ENCODE measurements around the gene METTL14.
A peak's percentile ranks its signal among the peaks of the same experiment; 100 is the strongest.
"Not testable (repeated sequence)": the region's sequence is repeated elsewhere in the genome, so short reads cannot be mapped to it uniquely, and the experiment has no call there.

The METTL14 gene

DNA sequence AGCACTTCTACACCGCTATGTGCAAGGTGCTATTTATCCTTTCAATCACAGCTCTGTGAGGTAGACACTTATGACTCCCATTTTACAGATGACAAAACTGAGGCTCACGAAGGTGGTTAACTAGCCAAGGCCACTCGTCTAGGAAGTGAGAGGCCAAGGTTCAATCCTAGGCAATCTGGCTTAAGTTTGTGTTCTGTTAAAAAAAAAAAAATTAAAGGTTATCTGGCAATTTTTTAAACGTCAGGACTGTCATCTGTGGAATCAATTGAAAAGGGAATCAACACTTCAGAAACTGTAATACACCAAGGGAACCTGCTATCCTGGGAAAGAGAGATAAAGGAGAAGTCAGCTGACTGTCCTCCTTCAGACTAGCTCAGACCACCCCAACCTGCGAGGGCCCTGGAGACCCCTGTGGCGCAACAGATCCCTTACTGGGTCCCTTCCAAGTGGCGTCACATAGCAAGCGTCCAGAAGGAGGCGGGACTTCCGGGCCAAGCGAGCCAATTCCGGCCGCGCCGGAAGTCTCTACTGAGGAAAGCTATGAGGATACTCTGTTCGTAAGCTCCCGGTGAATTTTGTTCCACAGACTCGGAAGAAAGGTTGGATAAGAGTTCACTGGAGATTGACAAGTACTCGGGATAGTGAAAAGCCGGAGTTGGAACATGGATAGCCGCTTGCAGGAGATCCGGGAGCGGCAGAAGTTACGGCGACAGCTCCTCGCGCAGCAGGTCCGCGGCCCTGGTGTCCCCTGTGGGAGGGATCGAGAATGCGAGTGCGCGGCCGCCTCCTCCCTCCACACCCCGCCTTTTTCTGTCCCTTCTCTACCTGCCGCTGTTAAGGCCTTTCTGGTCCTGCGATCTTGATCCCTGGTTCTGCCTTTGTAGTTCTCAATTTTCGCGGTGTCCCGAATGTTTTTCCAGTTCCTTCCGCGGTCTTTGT lies at the start of gene METTL14:
TSS of gene METTL14 (plus strand) at position 520 of the 939 bp plus-strand sequence. CDS start at position 663, 143 bp downstream.
- peak within 1 kb of the TSS; percentile 81 for H3K4me3 ChIP-seq (ENCODE audit: low read depth, low read length)
- TF ChIP-seq, protein P1, sequence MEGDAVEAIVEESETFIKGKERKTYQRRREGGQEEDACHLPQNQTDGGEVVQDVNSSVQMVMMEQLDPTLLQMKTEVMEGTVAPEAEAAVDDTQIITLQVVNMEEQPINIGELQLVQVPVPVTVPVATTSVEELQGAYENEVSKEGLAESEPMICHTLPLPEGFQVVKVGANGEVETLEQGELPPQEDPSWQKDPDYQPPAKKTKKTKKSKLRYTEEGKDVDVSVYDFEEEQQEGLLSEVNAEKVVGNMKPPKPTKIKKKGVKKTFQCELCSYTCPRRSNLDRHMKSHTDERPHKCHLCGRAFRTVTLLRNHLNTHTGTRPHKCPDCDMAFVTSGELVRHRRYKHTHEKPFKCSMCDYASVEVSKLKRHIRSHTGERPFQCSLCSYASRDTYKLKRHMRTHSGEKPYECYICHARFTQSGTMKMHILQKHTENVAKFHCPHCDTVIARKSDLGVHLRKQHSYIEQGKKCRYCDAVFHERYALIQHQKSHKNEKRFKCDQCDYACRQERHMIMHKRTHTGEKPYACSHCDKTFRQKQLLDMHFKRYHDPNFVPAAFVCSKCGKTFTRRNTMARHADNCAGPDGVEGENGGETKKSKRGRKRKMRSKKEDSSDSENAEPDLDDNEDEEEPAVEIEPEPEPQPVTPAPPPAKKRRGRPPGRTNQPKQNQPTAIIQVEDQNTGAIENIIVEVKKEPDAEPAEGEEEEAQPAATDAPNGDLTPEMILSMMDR (IDR thresholded peaks at IDR 0.05; ENCODE audit: low read depth, low read length, missing control alignments) = peak; percentile 21
- peak; percentile 67 for DNase-seq (ENCODE audit: low read depth)

DNA sequence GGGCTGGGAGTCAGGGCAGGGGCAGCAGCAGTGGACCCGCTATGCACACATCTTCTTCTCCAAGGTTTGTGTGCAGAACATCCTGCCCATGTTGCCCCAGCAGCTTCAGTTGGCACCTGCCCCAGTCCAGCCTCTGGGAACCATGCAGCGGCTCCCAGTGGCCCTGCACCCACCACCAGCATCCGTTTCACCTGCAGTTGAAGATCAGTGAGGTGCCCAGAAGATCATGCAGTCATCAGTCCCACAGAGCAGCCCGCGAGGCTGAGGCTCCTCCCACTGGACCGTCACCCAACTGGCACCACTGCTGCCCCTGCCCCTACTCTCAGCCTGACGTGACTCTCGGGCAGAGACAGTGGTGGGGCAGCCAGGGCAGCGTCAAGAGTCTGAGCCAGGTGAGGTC lies 49.1 kb upstream of the METTL14 start:
- DNase-seq (ENCODE audit: low read depth); H3K4me3 ChIP-seq (ENCODE audit: low read depth, low read length): not testable (repeated sequence)

DNA sequence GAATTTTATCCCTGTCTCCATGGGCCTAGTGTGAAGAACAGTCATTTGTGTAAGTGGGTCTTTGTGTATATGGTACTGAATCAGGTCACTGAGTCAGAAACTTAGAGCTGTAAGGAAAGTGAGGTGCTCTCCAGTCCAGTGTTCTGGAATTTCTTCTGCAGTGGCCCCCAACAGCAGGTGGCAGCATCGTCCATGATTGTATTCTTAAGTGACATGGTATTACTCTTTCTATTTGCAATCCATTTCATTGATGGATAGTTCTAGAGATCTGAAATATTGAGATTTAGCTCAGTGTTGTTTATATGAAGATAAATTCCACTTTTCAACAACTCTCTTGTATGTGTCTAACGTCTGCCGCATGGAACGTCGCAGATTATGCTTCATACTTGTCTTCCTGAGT lies 20.5 kb upstream of the METTL14 start:
- DNase-seq (ENCODE audit: low read depth); H3K4me3 ChIP-seq (ENCODE audit: low read depth, low read length): not testable (repeated sequence)
- TF ChIP-seq, protein P1 (IDR thresholded peaks at IDR 0.05; ENCODE audit: low read depth, low read length, missing control alignments) = peak; percentile 30

DNA sequence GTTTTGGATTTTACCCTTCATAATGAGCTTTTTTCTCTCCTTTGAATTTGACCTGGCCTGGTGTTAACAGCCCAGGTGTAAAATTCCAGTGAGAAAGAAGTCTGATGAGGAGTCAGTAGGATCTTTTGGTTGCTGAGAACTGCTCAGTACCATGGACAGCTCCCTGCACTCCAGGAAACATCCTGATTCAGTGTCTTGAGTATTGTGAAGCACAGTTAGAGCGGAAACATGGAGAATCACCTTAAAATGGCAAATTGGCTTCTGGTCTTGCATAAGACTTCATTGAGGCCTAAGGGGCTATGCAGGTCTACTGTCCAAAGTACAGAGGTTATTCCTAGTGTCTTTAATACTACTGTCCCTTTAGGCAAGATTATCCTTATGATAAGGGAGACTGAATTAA lies 16.0 kb upstream of the METTL14 start:
- not testable (repeated sequence) for DNase-seq (ENCODE audit: low read depth); H3K4me3 ChIP-seq (ENCODE audit: low read depth, low read length)

DNA sequence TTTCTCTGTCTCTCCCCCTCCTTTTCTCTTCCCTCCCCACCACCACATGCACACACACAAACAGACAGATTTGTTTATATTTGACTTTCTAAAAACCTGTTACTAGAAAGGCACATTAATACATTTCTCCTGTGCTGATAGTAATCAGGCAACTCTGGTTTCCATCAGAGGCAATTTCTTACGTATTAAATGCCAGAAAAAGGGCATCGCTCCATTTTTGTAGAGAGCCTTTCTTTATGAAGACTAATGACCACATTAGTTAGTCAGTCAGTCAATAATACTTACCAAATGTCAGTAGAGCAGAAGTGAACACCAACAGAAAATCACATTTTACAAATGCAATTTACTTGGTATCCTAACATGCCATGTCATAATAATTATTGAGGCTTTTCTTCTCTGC lies 14.2 kb upstream of the METTL14 start:
- DNase-seq (ENCODE audit: low read depth); H3K4me3 ChIP-seq (ENCODE audit: low read depth, low read length): not testable (repeated sequence)

DNA sequence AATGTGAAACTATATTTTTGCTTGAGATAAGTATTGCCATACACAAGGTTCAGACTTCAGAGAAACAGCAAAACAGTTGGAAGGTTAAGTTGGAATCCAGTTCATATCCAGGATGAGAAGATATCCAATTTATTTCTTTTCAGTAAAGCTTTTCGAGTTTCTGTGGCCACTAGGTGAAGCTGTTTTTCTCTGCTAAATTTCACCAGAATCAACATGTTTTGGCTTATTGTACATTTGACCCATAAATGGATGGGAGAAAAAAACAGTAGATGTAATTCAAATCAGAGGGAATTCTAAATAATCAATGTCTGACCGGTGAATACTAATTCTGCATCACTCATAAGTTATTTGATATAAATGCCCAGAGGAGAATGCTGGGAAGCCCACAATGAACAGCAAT lies 9.1 kb upstream of the METTL14 start:
- TF ChIP-seq, protein P1 (IDR thresholded peaks at IDR 0.05; ENCODE audit: low read depth, low read length, missing control alignments) = no peak
- H3K4me3 ChIP-seq (ENCODE audit: low read depth, low read length) = no peak overlapping the region
- no peak for DNase-seq (ENCODE audit: low read depth)

DNA sequence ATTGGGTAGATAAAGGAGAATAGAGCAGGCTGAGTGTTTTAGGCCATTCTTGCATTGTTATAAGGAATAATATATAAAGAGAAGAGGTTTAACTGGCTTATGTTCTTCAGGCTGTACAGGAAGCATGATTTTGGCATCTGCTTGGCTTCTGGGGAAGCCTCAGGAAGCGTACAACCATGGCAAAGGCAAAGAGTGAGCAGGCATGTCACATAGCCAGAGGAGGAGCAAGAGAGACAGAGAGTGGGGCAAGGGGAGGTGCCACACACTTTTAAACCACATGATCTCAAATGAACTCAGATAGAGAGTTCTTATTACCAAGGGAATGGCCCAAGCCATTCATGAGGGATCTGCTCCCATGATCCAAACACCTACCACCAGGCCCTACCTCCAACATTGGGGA lies 4.4 kb upstream of the METTL14 start:
- H3K4me3 ChIP-seq (ENCODE audit: low read depth, low read length) = no peak overlapping the region
- TF ChIP-seq, protein P1 (IDR thresholded peaks at IDR 0.05; ENCODE audit: low read depth, low read length, missing control alignments) = no peak
- DNase-seq (ENCODE audit: low read depth) = no peak

DNA sequence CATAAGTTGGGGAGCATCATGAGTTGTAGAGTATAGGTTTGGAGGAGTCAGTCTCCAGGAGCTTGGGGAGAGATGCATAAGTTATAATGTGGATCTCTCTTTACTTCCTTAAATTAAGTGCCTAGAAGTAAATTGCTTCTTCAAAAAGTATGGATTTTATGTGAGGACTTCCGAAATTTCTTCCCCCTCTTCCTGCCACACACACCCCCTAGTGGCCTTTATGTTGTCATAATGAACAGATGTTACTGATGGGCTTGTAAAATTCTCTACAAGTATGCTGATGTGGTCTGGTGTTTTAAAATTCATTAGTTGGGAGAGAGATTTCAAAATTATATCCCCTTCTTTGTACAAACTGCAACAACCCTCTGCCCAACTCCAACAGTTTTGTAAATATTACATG lies 2.3 kb upstream of the METTL14 start:
- H3K4me3 ChIP-seq (ENCODE audit: low read depth, low read length) = no peak overlapping the region
- DNase-seq (ENCODE audit: low read depth) = no peak

More for the DNA sequence above, 2.3 kb upstream of the METTL14 start:
- TF ChIP-seq, protein P1 (IDR thresholded peaks at IDR 0.05; ENCODE audit: low read depth, low read length, missing control alignments) = peak; percentile 47

Measured in GM12864 (cell line).